DOHH2 (cell line): ENCODE results near the gene VPS41.

ENCODE experiments used
- H3F3A ChIP-seq: fragments of 200-600 bp; sonication (generic), shearing (Covaris generic); 2 replicates; pipeline ENCODE4 v1.6.0; 2016; ENCODE audit warnings: antibody characterized with exemption, mild to moderate bottlenecking; ENCODE audit not compliant: control insufficient read depth, insufficient read depth
- H3K27ac ChIP-seq: fragments of 200-600 bp; sonication (generic); 2 replicates; pipeline ENCODE4 v1.5.1; 2014; ENCODE audit warnings: low read depth, mild to moderate bottlenecking, low read length, moderate library complexity
- H3K27me3 ChIP-seq: fragments of 200-600 bp; sonication (generic); 2 replicates; pipeline ENCODE4 v1.6.1; 2014; ENCODE audit warnings: mild to moderate bottlenecking, low read length, mixed read lengths; ENCODE audit not compliant: control insufficient read depth
- H3K36me3 ChIP-seq: fragments of 200-600 bp; sonication (generic); 2 replicates; pipeline ENCODE4 v1.6.1; 2014; ENCODE audit warnings: mild to moderate bottlenecking, low read length, moderate library complexity, mixed read lengths; ENCODE audit not compliant: control insufficient read depth
- H3K4me1 ChIP-seq: fragments of 200-600 bp; sonication (generic); 2 replicates; pipeline ENCODE4 v1.6.1; 2014; ENCODE audit warnings: mild to moderate bottlenecking, low read length, mixed read lengths; ENCODE audit not compliant: control insufficient read depth
- H3K4me2 ChIP-seq: fragments of 200-600 bp; sonication (generic); 2 replicates; pipeline ENCODE4 v1.6.0; 2014; ENCODE audit warnings: mild to moderate bottlenecking, low read length, moderate library complexity
- H3K4me3 ChIP-seq: fragments of 200-600 bp; sonication (generic); 2 replicates; pipeline ENCODE4 v1.5.1; 2014; ENCODE audit warnings: mild to moderate bottlenecking, low read length, mixed read lengths
- H3K79me2 ChIP-seq: fragments of 200-600 bp; sonication (generic); 2 replicates; pipeline ENCODE4 v1.6.1; 2014; ENCODE audit warnings: mild to moderate bottlenecking, low read length, mixed read lengths; ENCODE audit not compliant: control insufficient read depth
- H3K9me2 ChIP-seq: fragments of 200-600 bp; sonication (generic); replicated peaks from 2 replicates; pipeline ENCODE4 v1.6.1; 2014; ENCODE audit warnings: mild to moderate bottlenecking, low read length, mixed read lengths; ENCODE audit not compliant: control insufficient read depth
- H3K9me3 ChIP-seq: fragments of 200-600 bp; sonication (generic); 2 replicates; pipeline ENCODE4 v1.6.1; 2014; ENCODE audit warnings: antibody characterized with exemption, low read length, mixed read lengths; ENCODE audit not compliant: control insufficient read depth, insufficient read depth
- H4K20me1 ChIP-seq: fragments of 200-600 bp; sonication (generic); 2 replicates; pipeline ENCODE4 v1.6.0; 2014; ENCODE audit warnings: low read depth, mild to moderate bottlenecking, antibody characterized with exemption, low read length, moderate library complexity; ENCODE audit not compliant: control insufficient read depth, insufficient read depth
- CTCF ChIP-seq: fragments of 200-600 bp; sonication (generic); IDR thresholded peaks from one replicate; pipeline ENCODE4 v1.5.1; 2014; ENCODE audit warnings: antibody characterized with exemption, mild to moderate bottlenecking, low read depth, low read length; ENCODE audit not compliant: poor library complexity, severe bottlenecking
- EZH2phosphoT487 ChIP-seq: fragments of 200-600 bp; sonication (generic); IDR thresholded peaks from 2 replicates; pipeline ENCODE4 v1.6.1; 2017; ENCODE audit warnings: borderline replicate concordance, mild to moderate bottlenecking, antibody characterized with exemption, low read length, moderate library complexity, mixed read lengths

Gene VPS41

DNA sequence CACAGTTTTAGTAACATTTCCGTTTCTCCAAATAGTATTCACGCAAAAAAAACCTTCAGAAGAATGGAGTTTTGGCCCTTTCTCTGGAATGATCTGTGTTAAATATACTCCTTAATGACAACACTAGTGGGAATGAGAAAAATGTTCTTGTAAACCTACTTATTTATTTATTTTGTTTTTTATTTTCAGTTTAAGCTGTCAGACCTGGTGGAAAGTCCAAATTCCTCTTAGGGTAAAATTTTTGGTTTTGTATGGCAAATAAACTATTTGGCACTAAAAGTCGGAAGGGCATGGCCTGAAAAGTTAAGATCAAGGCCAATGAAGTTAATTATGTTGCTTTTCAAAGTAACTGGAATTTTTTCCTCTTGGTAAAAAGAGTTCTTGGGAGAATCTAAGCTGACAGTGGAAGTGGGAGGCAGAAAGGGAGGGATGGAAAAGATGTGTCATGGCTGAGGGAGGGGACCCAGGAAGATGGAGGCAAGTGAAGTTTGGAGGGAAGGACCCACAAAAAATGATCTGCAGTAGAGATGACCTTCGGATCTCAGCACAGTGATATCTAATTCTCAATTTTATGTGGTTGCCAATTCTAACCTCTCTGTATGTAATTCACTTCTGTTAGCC lies 33.5 kb upstream of the VPS41 start:
- TF ChIP-seq EZH2phosphoT487 (no peak), CTCF (no peak)
- Histone ChIP-seq H3K79me2 (no peaks in the 10 kb centered on the region), H3K4me1 (no peaks in the 10 kb centered on the region), H3K27me3 (peaks cover 27% of the 10 kb centered on the region), H3K36me3 (no peaks in the 10 kb centered on the region), H3K9me2 (no peaks in the 10 kb centered on the region), H3F3A (no peaks in the 10 kb centered on the region), H4K20me1 (no peaks in the 10 kb centered on the region), H3K9me3 (no peaks in the 10 kb centered on the region), H3K27ac (no peak overlapping the region), H3K4me3 (no peak overlapping the region), H3K4me2 (no peak overlapping the region)

GRCh38 chr7:38940774-38941173 lies 31.8 kb upstream of the VPS41 start:
- H3K79me2 ChIP-seq, result no peaks in the 10 kb centered on the region
- H3K27me3 ChIP-seq, result peaks cover 30% of the 10 kb centered on the region
- no peaks in the 10 kb centered on the region for H4K20me1 ChIP-seq
- no peaks in the 10 kb centered on the region for H3F3A ChIP-seq
- H3K27ac ChIP-seq, result no peak overlapping the region
- H3K36me3 ChIP-seq, result no peaks in the 10 kb centered on the region
- no peaks in the 10 kb centered on the region for H3K4me1 ChIP-seq
- H3K4me2 ChIP-seq, result no peak overlapping the region
- no peaks in the 10 kb centered on the region for H3K9me2 ChIP-seq
- H3K4me3 ChIP-seq, result no peak overlapping the region
- no peak for TF ChIP-seq EZH2phosphoT487
- no peak for TF ChIP-seq CTCF
- no peaks in the 10 kb centered on the region for H3K9me3 ChIP-seq

- Histone ChIP-seq H3K36me3 (no peaks in the 10 kb centered on the region), H4K20me1 (no peaks in the 10 kb centered on the region), H3K27me3 (peaks cover 30% of the 10 kb centered on the region), H3K9me2 (no peaks in the 10 kb centered on the region), H3K4me2 (no peak overlapping the region), H3K27ac (no peak overlapping the region), H3K4me1 (no peaks in the 10 kb centered on the region), H3F3A (no peaks in the 10 kb centered on the region), H3K9me3 (no peaks in the 10 kb centered on the region), H3K79me2 (no peaks in the 10 kb centered on the region), H3K4me3 (no peak overlapping the region)
- TF ChIP-seq EZH2phosphoT487, result no peak
- TF ChIP-seq CTCF, result no peak
These were observed 29.6 kb upstream of the VPS41 start for GRCh38 chr7:38938589-38938988.
